GM12801 (cell line): ENCODE measurements around the gene WDR82.

Experiments used
- TF ChIP-seq, protein P1 (sequence below): IDR thresholded peaks from one replicate; pipeline ENCODE4 v1.5.1; 2011; ENCODE audit warnings: control low read depth; ENCODE audit not compliant: insufficient read length; ENCODE audit errors: extremely low read depth

The WDR82 gene

DNA sequence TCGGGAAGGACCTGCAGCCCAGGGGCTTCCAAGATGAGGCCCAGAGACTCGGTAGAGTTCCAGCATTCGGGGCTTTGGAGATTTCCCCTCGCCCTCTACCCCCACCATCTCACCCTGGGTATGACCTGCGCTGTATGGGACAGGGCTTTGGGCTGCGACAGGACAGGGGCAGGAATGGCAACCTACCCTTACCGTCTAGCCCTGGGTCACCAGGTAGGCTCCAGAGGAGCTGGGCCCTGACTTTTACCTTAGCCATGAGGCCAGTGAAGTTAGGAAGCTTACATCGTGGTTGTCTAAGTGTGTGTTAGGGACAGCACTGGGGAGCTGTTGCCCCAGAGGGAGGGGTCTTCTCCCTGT lies 32.2 kb downstream of the WDR82 start:
- TF ChIP-seq, protein P1, sequence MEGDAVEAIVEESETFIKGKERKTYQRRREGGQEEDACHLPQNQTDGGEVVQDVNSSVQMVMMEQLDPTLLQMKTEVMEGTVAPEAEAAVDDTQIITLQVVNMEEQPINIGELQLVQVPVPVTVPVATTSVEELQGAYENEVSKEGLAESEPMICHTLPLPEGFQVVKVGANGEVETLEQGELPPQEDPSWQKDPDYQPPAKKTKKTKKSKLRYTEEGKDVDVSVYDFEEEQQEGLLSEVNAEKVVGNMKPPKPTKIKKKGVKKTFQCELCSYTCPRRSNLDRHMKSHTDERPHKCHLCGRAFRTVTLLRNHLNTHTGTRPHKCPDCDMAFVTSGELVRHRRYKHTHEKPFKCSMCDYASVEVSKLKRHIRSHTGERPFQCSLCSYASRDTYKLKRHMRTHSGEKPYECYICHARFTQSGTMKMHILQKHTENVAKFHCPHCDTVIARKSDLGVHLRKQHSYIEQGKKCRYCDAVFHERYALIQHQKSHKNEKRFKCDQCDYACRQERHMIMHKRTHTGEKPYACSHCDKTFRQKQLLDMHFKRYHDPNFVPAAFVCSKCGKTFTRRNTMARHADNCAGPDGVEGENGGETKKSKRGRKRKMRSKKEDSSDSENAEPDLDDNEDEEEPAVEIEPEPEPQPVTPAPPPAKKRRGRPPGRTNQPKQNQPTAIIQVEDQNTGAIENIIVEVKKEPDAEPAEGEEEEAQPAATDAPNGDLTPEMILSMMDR, result no peak

DNA sequence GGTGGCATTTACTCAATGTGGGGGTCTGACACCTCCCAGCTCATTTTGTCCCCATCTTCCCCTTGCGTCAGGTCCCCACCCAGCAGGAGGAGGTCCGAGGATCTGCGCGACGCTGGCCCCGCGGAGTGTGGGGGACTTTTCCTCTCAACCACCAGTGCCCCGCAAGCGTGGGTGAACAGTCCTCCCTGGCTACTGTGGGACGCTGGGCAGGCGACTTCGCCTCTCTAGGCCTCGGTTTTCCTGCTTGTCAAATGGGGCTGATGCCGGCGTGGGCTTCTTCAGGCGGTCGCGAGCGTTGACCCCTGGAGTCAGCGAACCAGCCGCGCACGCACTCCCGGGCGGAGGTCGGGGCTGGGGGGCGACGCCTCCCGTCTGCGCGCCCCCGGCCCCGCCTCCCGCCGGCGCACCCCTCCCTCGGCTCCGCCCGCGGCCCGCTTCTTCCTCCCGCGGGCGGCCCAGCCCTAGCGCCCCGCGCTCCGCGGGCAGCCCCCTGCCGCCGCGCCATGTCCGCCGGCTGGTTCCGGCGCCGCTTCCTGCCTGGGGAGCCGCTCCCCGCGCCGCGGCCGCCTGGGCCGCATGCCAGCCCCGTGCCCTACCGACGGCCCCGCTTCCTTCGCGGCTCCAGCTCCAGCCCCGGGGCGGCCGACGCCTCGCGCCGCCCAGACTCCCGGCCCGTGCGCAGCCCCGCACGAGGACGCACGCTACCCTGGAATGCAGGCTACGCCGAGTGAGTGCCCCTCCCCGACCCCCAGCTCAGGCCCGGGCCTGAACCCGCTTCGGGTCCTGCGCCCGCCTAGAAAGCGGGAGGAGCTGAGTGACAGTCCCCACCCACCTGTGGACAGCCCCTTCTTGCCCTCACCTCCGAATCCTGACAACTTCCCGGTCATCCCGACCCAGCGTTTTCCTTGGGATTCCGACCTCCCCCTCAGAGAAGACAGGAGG lies 32.9 kb downstream of the WDR82 start, which contains the start of gene PPM1M:
TSS of gene PPM1M (plus strand) at position 438 of the 942 bp plus-strand sequence. CDS start at position 504, 66 bp downstream.
- TF ChIP-seq, protein P1, result no peak

DNA sequence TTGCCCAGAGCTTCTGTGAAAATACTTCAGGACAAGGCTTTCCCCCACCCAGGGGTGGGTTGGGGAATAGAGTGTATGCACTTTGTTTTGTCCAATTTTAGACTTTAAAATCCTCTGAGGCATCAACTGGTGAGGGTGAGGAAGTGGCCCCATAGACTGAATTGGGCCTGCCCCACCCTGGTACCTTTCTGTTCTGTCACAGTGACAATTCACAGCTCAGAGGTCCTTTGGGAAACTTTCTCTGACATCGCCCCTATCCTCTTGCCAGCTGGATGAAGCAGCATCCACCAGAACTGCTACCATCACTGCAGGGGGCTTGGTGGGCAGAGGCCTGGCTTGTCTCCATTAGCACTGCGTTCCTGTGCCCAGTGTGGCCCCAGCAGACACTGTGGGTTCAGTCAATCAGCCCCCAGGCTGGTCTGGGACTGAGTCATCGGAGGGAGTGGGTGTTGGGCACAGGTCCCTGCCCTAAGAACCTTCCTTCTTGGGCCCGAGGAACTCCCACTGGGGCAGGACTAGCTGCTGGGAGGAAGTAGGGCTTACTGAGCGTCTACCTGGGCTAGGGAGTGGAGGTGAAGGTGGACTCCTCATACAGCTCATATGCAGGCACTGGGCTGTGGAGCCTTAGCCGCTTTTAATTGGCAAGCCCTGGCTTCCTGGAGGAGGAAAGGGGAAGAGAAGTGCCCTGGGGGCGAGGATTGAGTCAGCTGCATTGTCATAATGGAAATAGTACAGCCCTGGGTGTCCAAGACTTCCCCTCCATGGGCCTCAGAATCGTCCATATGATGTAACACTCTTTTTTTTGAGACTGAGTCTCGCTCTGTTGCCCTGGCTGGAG lies 34.4 kb downstream of the WDR82 start:
- TF ChIP-seq, protein P1, result no peak

- TF ChIP-seq, protein P1, result no peak
Measured at GRCh38 chr3:52242039-52242438, 36.4 kb downstream of the WDR82 start.

DNA sequence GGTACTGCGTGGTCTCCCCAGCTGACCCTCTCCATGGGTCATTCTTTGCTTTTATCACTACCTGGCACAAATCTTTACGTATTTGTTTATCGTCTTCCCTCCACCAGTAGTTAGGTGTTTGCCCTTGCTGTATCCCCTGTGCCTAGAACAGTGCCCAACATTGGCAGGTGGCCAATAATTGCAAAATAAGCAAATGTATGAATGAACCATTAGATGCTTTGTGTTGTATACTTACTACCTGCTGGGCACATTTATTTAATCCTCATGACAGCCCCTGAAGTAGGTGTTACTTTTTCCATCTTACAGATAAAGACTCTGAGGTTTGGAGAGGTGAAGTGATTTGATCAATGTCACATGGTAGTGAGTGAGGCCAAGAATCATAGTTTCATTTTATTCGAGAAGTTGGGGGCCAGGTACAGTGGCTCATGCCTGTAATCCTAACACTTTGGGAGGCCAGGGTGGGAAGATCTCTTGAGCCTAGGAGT lies 37.5 kb downstream of the WDR82 start:
- TF ChIP-seq, protein P1, result no peak

DNA sequence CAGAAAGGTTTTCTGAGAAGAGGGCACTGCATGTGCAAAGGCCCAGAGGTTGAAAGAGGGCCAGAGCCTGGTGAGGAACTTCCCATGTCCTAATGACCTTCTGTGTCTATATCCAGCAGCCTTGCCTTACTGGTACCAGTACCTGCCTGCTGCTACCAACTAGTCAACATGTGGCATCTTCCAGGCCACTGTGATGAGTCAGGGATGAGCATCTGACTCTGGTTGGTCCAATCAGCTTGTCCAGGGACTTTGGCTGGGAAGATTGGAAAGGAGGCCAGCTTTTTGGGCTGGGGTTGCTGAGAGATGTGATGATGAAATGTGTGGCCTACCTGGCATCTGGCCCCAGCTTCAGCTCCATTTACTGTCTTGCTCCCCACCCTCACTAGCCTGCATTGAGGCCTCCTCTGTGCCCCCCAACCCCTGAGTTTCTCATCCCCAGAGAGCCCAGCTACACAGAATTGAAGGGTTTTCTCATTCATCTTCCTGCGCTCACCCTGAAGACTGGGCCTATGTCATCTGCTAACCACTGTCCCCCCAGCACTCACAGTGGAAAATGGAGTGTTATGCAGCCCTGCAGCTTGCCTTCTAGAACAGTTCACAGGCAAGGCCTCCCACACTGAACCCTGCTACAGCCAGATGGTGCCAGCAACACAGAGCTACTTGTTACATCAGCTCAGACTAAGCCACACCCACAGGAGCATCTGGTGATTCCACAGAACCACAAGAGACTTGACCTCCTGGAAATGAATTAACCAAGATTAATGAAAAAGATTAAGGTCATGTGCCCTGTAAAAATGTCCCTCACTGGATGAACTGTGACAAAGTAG lies 38.2 kb downstream of the WDR82 start:
- TF ChIP-seq, protein P1, result no peak
